HepG2 (cell line): ENCODE data around the gene SIGLEC10. TPM values are rescaled to one million over a fixed set of nuclear protein-coding genes. Genes with fewer than 3 reads are reported as not detected.
A peak's percentile ranks its signal among the peaks of the same experiment; 100 is the strongest.

ENCODE experiments used
- ATAC-seq: fragments of 200-7000 bp; cut with Tn5 transposase; 3 replicates; pipeline ENCODE4 v1.9.1; 2020; ENCODE audit warnings: mild to moderate bottlenecking, moderate library complexity
- BruUV-seq: library from RNA; stranded (reverse); fragments of 400-500 nt; replicated peaks from 2 replicates; lab custom pipeline; 2021; lab: Mats Ljungman, UMichigan
- CTCF ChIA-PET: fragments of 300-600 bp; formaldehyde crosslinking; extraction: SDS; loops from one replicate; lab custom pipeline; 2021; ENCODE audit warnings: low total read pairs, inconsistent platforms, low intra/inter-chr PET ratio; lab: Yijun Ruan, JAX
- POLR2A ChIA-PET: fragments of 350-600 bp; sonication (Branson Sonifier 250); formaldehyde crosslinking; loops from one replicate; lab custom pipeline; 2020; ENCODE audit warnings: antibody characterized with exemption, inconsistent platforms; lab: Yijun Ruan, JAX
- DNase-seq: peaks from one replicate; pipeline ENCODE4 v3.0.0-alpha.2; 2015; ENCODE audit warnings: low spot score
- FAIRE-seq: peaks from 3 replicates; lab custom pipeline; 2011; peaks lifted over from hg19 to GRCh38; lab: Jason Lieb, UNC
- H2AFZ ChIP-seq: one replicate; pipeline ENCODE4 v1.6.1; 2011; ENCODE audit warnings: low read length, inconsistent platforms
- H3K27ac ChIP-seq: fragments of 300-600 bp; 3 replicates; pipeline ENCODE4 v1.8.0; 2011; ENCODE audit warnings: mixed run types, mild to moderate bottlenecking, mixed read lengths, low read length, inconsistent platforms; ENCODE audit not compliant: insufficient read depth; ENCODE audit errors: extremely low read length
- H3K27me3 ChIP-seq, 2 experiments: fragments of 200-600 bp in 1 of 2; 2 replicates in 1 of 2; 3 replicates in 1 of 2; pipeline versions ENCODE4 v1.6.0 to v1.8.0; 2011; ENCODE audit warnings: low read length in 2 of 2, mild to moderate bottlenecking in 2 of 2, moderate library complexity in 2 of 2, inconsistent platforms in 1 of 2; ENCODE audit not compliant: insufficient read depth in 2 of 2, control insufficient read depth in 1 of 2
- H3K36me3 ChIP-seq, 2 experiments: fragments of 200-600 bp in 1 of 2; replicated peaks in 1 of 2; 2 replicates in 1 of 2; 3 replicates in 1 of 2; pipeline versions ENCODE4 v1.5.1 to v1.8.0; 2011; ENCODE audit warnings: low read length in 2 of 2, inconsistent platforms in 1 of 2; ENCODE audit not compliant: insufficient read depth in 2 of 2, control insufficient read depth in 1 of 2
- H3K4me1 ChIP-seq: 2 replicates; pipeline ENCODE4 v1.5.1; 2012; ENCODE audit warnings: low read length, inconsistent platforms; ENCODE audit not compliant: insufficient read depth
- H3K4me2 ChIP-seq: 2 replicates; pipeline ENCODE4 v1.6.0; 2011; ENCODE audit warnings: low read depth, low read length, inconsistent platforms
- H3K4me3 ChIP-seq, 3 experiments: fragments of 200-600 bp in 1 of 3; sonication (generic), shearing (Covaris generic) in 1 of 3; replicated peaks in 1 of 3; 2 replicates each; pipeline ENCODE4 v1.5.1; 2011 to 2016; ENCODE audit warnings: low read length in 3 of 3, inconsistent platforms in 2 of 3, low read depth in 2 of 3, mild to moderate bottlenecking in 2 of 3, control low read depth in 1 of 3, mixed read lengths in 1 of 3; ENCODE audit not compliant: insufficient read depth in 1 of 3
- H3K79me2 ChIP-seq: one replicate; pipeline ENCODE4 v1.6.1; 2011; ENCODE audit warnings: low read length, inconsistent platforms; ENCODE audit not compliant: insufficient read depth
- H3K9ac ChIP-seq: 2 replicates; pipeline ENCODE4 v1.6.0; 2011; ENCODE audit warnings: mild to moderate bottlenecking, low read depth, low read length, inconsistent platforms; ENCODE audit not compliant: insufficient read depth
- H3K9me3 ChIP-seq: 2 replicates; pipeline ENCODE4 v1.5.1; 2012; ENCODE audit warnings: mild to moderate bottlenecking, low read length
- H4K20me1 ChIP-seq: 2 replicates; pipeline ENCODE4 v1.6.0; 2011; ENCODE audit warnings: inconsistent platforms, mild to moderate bottlenecking, low read length, moderate library complexity; ENCODE audit not compliant: insufficient read depth
- ARNT ChIP-seq: fragments of 450-650 bp; IDR thresholded peaks from 2 replicates; pipeline ENCODE4 v1.6.1; 2017
- FOSL2 ChIP-seq: sonication (generic); formaldehyde crosslinking; IDR thresholded peaks from 2 replicates; pipeline ENCODE4 v1.4.0; 2020; ENCODE audit warnings: missing genetic modification reagents
- HMGXB4 ChIP-seq, 2 experiments: sonication (generic) in 1 of 2; formaldehyde crosslinking in 1 of 2; IDR thresholded peaks; 2 replicates each; pipeline versions ENCODE4 v1.4.0 to v1.6.1; 2018 to 2020; ENCODE audit warnings: missing genetic modification reagents in 2 of 2, borderline replicate concordance in 1 of 2, low read depth in 1 of 2, mild to moderate bottlenecking in 1 of 2, missing biosample characterization in 1 of 2
- HOXA9 ChIP-seq: sonication (generic); formaldehyde crosslinking; IDR thresholded peaks from 2 replicates; pipeline ENCODE4 v1.8.1; 2022; ENCODE audit warnings: missing genetic modification reagents, mild to moderate bottlenecking, moderate library complexity, borderline replicate concordance
- JDP2 ChIP-seq: sonication (generic); formaldehyde crosslinking; IDR thresholded peaks from 2 replicates; pipeline ENCODE4 v1.8.1; 2022; ENCODE audit warnings: missing genetic modification reagents, borderline replicate concordance
- KDM5B ChIP-seq: sonication (generic); formaldehyde crosslinking; IDR thresholded peaks from 2 replicates; pipeline ENCODE4 v1.4.0; 2020; ENCODE audit warnings: missing genetic modification reagents, mild to moderate bottlenecking, borderline replicate concordance
- MTA1 ChIP-seq: sonication (generic); formaldehyde crosslinking; IDR thresholded peaks from 2 replicates; pipeline ENCODE4 v1.4.0; 2020; ENCODE audit warnings: missing genetic modification reagents, mild to moderate bottlenecking, borderline replicate concordance
- PCBP1 ChIP-seq: fragments of 200-400 bp; formaldehyde crosslinking; IDR thresholded peaks from 2 replicates; pipeline ENCODE4 v1.6.1; 2017; ENCODE audit warnings: mild to moderate bottlenecking, low read depth, low read length, borderline replicate concordance
- PHB2 ChIP-seq: fragments of 450-650 bp; IDR thresholded peaks from 2 replicates; pipeline ENCODE4 v1.6.1; 2018; ENCODE audit not compliant: partially characterized antibody
- POLR2A ChIP-seq, 2 experiments: IDR thresholded peaks; 2 replicates each; pipeline ENCODE4 v1.6.1; 2011; ENCODE audit warnings: low read depth in 2 of 2, low read length in 2 of 2, mild to moderate bottlenecking in 1 of 2, moderate library complexity in 1 of 2; ENCODE audit not compliant: insufficient read depth in 1 of 2
- SRSF4 ChIP-seq: fragments of 200-400 bp; formaldehyde crosslinking; IDR thresholded peaks from one replicate; pipeline ENCODE4 v1.6.1; 2018; ENCODE audit warnings: mild to moderate bottlenecking, low read depth, low read length, moderate library complexity; ENCODE audit not compliant: poor library complexity, severe bottlenecking
- ZNF20 ChIP-seq: sonication (generic); formaldehyde crosslinking; IDR thresholded peaks from 2 replicates; pipeline ENCODE4 v1.4.0; 2020; ENCODE audit warnings: mild to moderate bottlenecking, moderate library complexity, missing genetic modification reagents
- ZNF747 ChIP-seq: sonication (generic); formaldehyde crosslinking; IDR thresholded peaks from 2 replicates; pipeline ENCODE4 v1.8.1; 2023; ENCODE audit warnings: missing genetic modification reagents, mild to moderate bottlenecking, borderline replicate concordance
- ZNF782 ChIP-seq: sonication (generic); formaldehyde crosslinking; IDR thresholded peaks from 2 replicates; pipeline ENCODE4 v1.4.0; 2020; ENCODE audit warnings: missing genetic modification reagents, mild to moderate bottlenecking, borderline replicate concordance
- WGBS: methylation state at CpG from one replicate; pipeline ENCODE4 v1.1.6; 2017; ENCODE audit warnings: low lambda C conversion rate; 5-methylcytosine and 5-hydroxymethylcytosine counted together
- in situ Hi-C: cut with HindIII; loops from 2 replicates; pipeline ENCODE4 v1.10.0; 2017; ENCODE audit warnings: low pct_unique_long_range_greater_than_20kb; ENCODE audit not compliant: extremely low pct_ligation_motif_present
- intact Hi-C: fragments of 100-400 bp; cut with micrococcal nuclease; formaldehyde crosslinking; loops from one replicate; pipeline ENCODE4 v1.10.0; 2022; ENCODE audit not compliant: unreplicated experiment
- polyA plus RNA-seq, 8 experiments: library from polyadenylated mRNA; depleted of rRNA in 3 of 8; stranded (reverse) in 7 of 8; unstranded in 1 of 8; fragments of >200 nt; fragmentation: Illumina TruSeq in 4 of 8; extraction: Trizol in 4 of 8; gene quantifications; 2 replicates each; pipeline versions ENCODE4 v1.2.1 to v1.2.3, GENCODE V29; 2011 to 2016; ENCODE audit warnings: low read depth in 4 of 8, missing spikeins in 1 of 8, mixed read lengths in 1 of 8; ENCODE audit not compliant: insufficient read depth in 1 of 8
- total RNA-seq, 5 experiments: library from RNA; depleted of rRNA; stranded (reverse); fragments of >200 nt; fragmentation: Illumina TruSeq; extraction: Trizol; gene quantifications; 2 replicates each; pipeline ENCODE4 v1.2.3, GENCODE V29; 2016; ENCODE audit warnings: low read depth in 1 of 5

SIGLEC10 gene
- total and polyA plus RNA-seq, 2 of the 13 experiments (the other 11 are each of a cell fraction or from before 2014, with no cell fraction given) = not detected

GRCh38 chr19:51370230-51370629 lies 47.2 kb downstream of the SIGLEC10 start:
- Histone ChIP-seq H3K4me1 (peaks cover 32% of the 10 kb centered on the region), H4K20me1 (no peaks in the 10 kb centered on the region), H3K9me3 (no peaks in the 10 kb centered on the region), H3K27ac (no peak overlapping the region), H2AFZ (no peak overlapping the region), H3K9ac (no peak overlapping the region), H3K4me3 (no peak overlapping the region), H3K36me3 (no peaks in the 10 kb centered on the region), H3K79me2 (peaks cover 19% of the 10 kb centered on the region), H3K4me2 (no peak overlapping the region), H3K27me3 (peaks cover 0 to 18% of the 10 kb centered on the region in 2 experiments; a peak in 2 of 5 replicates)
- CTCF ChIA-PET = no interaction called here
- TF ChIP-seq POLR2A (IDR thresholded peaks at IDR 0.05; ENCODE audit: insufficient read depth in 1 of 2, low read depth in 2 of 2, low read length in 2 of 2) (0 out of 4 replicates have a peak, but pooled peaks of 1 of the 2 experiments have one; percentile 9), KDM5B (CRISPR knock-in tag) (no peak)
- intact Hi-C loops = no loop called here
- FAIRE-seq (no peak), DNase-seq (no peak), ATAC-seq (no peak)
- BruUV-seq = no TSS peak
- in situ Hi-C loops = no loop called here
- POLR2A ChIA-PET = interaction anchor here (1.0 to 5.3 kb wide), 4 partner anchors 19 to 29 kb away, joined by 3 to 27 read pairs (median 8); partner anchors contain the start of gene VSIG10L
- WGBS = 70% methylated on average over 4 of the region's 4 CpGs

GRCh38 chr19:51368366-51369282 lies 48.8 kb downstream of the SIGLEC10 start, which contains the start of gene CLDND2:
Gene CLDND2, minus strand, starts transcription at chr19:51369003. Its CDS starts 426 bp downstream, at chr19:51368577.
- peaks cover 47% of the 10 kb centered on the region for H3K4me1 ChIP-seq
- in situ Hi-C loops = no loop called here
- TF ChIP-seq JDP2 (CRISPR knock-in tag) = no peak
- TF ChIP-seq HMGXB4 (CRISPR knock-in tag; IDR thresholded peaks at IDR 0.05; ENCODE audit: borderline replicate concordance in 1 of 2, low read depth in 1 of 2) = no peak
- peak; percentile 6; the same call in 1 of the 2 replicates for TF ChIP-seq MTA1 (CRISPR knock-in tag)
- TF ChIP-seq ZNF747 (CRISPR knock-in tag) = no peak
- TF ChIP-seq HOXA9 = 0 out of 2 replicates have a peak, but pooled peaks have one; percentile 21
- no peak for TF ChIP-seq SRSF4
- TF ChIP-seq PCBP1 = 0 out of 2 replicates have a peak, but pooled peaks have one; percentile 21
- 0 out of 2 replicates have a peak, but pooled peaks have one; percentile 29 for TF ChIP-seq ZNF20
- TF ChIP-seq FOSL2 (CRISPR knock-in tag) = peak; percentile 12; the same call in 1 of the 2 replicates
- TF ChIP-seq ZNF782 = no peak
- TF ChIP-seq ARNT = no peak
- TF ChIP-seq PHB2 = no peak

More at GRCh38 chr19:51368366-51369282, 48.8 kb downstream of the SIGLEC10 start, which contains the start of gene CLDND2:
- DNase-seq (no peak), FAIRE-seq (no peak), ATAC-seq (0 out of 3 replicates have a peak, but pooled peaks have one; percentile 0)
- no peak within 1 kb of the TSS for H2AFZ ChIP-seq
- H3K79me2 ChIP-seq = peaks cover 35% of the 10 kb centered on the region
- intact Hi-C loops = no loop called here
- H3K9me3 ChIP-seq = no peaks in the 10 kb centered on the region
- POLR2A ChIA-PET = interaction anchor here (0.8 to 5.3 kb wide), 17 partner anchors 8 to 105 kb away, joined by 3 to 91 read pairs (median 9); partner anchors contain the start of genes LIM2 and VSIG10L
- peak within 1 kb of the TSS; percentile 98 for H3K4me2 ChIP-seq
- peak within 1 kb of the TSS; percentile 76 for H3K27ac ChIP-seq
- H3K27me3 ChIP-seq = peaks cover 0 to 14% of the 10 kb centered on the region in 2 experiments; a peak in 2 of 5 replicates
- peak within 1 kb of the TSS; percentile 82 for H3K9ac ChIP-seq
- no peaks in the 10 kb centered on the region for H4K20me1 ChIP-seq
- BruUV-seq = no TSS peak
- H3K36me3 ChIP-seq = no peaks in the 10 kb centered on the region
- WGBS = 59% methylated on average over 12 of the region's 23 CpGs
- CTCF ChIA-PET = no interaction called here
- peak within 1 kb of the TSS; percentile 74 to 88 (median 79) for H3K4me3 ChIP-seq
